ENCODE results near the gene THBD. TPM values are rescaled to one million over a fixed set of nuclear protein-coding genes. Genes with fewer than 3 reads are reported as not detected.

The THBD gene
- total and polyA plus RNA-seq, 9 of the 15 experiments (the other 6 are each of a cell fraction or from before 2014, with no cell fraction given) = 0.07 to 0.49 (median 0.33) TPM

DNA sequence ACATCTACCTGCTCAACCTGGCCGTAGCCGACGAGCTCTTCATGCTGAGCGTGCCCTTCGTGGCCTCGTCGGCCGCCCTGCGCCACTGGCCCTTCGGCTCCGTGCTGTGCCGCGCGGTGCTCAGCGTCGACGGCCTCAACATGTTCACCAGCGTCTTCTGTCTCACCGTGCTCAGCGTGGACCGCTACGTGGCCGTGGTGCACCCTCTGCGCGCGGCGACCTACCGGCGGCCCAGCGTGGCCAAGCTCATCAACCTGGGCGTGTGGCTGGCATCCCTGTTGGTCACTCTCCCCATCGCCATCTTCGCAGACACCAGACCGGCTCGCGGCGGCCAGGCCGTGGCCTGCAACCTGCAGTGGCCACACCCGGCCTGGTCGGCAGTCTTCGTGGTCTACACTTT is 13.7 kb downstream of the THBD start (continued):
- TF ChIP-seq, protein P1, sequence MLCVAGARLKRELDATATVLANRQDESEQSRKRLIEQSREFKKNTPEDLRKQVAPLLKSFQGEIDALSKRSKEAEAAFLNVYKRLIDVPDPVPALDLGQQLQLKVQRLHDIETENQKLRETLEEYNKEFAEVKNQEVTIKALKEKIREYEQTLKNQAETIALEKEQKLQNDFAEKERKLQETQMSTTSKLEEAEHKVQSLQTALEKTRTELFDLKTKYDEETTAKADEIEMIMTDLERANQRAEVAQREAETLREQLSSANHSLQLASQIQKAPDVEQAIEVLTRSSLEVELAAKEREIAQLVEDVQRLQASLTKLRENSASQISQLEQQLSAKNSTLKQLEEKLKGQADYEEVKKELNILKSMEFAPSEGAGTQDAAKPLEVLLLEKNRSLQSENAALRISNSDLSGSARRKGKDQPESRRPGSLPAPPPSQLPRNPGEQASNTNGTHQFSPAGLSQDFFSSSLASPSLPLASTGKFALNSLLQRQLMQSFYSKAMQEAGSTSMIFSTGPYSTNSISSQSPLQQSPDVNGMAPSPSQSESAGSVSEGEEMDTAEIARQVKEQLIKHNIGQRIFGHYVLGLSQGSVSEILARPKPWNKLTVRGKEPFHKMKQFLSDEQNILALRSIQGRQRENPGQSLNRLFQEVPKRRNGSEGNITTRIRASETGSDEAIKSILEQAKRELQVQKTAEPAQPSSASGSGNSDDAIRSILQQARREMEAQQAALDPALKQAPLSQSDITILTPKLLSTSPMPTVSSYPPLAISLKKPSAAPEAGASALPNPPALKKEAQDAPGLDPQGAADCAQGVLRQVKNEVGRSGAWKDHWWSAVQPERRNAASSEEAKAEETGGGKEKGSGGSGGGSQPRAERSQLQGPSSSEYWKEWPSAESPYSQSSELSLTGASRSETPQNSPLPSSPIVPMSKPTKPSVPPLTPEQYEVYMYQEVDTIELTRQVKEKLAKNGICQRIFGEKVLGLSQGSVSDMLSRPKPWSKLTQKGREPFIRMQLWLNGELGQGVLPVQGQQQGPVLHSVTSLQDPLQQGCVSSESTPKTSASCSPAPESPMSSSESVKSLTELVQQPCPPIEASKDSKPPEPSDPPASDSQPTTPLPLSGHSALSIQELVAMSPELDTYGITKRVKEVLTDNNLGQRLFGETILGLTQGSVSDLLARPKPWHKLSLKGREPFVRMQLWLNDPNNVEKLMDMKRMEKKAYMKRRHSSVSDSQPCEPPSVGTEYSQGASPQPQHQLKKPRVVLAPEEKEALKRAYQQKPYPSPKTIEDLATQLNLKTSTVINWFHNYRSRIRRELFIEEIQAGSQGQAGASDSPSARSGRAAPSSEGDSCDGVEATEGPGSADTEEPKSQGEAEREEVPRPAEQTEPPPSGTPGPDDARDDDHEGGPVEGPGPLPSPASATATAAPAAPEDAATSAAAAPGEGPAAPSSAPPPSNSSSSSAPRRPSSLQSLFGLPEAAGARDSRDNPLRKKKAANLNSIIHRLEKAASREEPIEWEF (CRISPR knock-in tag; IDR thresholded peaks at IDR 0.05) = no peak
- TF ChIP-seq, protein P2, sequence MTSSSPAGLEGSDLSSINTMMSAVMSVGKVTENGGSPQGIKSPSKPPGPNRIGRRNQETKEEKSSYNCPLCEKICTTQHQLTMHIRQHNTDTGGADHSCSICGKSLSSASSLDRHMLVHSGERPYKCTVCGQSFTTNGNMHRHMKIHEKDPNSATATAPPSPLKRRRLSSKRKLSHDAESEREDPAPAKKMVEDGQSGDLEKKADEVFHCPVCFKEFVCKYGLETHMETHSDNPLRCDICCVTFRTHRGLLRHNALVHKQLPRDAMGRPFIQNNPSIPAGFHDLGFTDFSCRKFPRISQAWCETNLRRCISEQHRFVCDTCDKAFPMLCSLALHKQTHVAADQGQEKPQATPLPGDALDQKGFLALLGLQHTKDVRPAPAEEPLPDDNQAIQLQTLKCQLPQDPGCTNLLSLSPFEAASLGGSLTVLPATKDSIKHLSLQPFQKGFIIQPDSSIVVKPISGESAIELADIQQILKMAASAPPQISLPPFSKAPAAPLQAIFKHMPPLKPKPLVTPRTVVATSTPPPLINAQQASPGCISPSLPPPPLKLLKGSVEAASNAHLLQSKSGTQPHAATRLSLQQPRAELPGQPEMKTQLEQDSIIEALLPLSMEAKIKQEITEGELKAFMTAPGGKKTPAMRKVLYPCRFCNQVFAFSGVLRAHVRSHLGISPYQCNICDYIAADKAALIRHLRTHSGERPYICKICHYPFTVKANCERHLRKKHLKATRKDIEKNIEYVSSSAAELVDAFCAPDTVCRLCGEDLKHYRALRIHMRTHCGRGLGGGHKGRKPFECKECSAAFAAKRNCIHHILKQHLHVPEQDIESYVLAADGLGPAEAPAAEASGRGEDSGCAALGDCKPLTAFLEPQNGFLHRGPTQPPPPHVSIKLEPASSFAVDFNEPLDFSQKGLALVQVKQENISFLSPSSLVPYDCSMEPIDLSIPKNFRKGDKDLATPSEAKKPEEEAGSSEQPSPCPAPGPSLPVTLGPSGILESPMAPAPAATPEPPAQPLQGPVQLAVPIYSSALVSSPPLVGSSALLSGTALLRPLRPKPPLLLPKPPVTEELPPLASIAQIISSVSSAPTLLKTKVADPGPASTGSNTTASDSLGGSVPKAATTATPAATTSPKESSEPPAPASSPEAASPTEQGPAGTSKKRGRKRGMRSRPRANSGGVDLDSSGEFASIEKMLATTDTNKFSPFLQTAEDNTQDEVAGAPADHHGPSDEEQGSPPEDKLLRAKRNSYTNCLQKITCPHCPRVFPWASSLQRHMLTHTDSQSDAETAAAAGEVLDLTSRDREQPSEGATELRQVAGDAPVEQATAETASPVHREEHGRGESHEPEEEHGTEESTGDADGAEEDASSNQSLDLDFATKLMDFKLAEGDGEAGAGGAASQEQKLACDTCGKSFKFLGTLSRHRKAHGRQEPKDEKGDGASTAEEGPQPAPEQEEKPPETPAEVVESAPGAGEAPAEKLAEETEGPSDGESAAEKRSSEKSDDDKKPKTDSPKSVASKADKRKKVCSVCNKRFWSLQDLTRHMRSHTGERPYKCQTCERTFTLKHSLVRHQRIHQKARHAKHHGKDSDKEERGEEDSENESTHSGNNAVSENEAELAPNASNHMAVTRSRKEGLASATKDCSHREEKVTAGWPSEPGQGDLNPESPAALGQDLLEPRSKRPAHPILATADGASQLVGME (CRISPR knock-in tag; IDR thresholded peaks at IDR 0.05) = no peak
- TF ChIP-seq NCOA1 (IDR thresholded peaks at IDR 0.05; ENCODE audit: low read depth) = no peak
- TF ChIP-seq, protein P3, sequence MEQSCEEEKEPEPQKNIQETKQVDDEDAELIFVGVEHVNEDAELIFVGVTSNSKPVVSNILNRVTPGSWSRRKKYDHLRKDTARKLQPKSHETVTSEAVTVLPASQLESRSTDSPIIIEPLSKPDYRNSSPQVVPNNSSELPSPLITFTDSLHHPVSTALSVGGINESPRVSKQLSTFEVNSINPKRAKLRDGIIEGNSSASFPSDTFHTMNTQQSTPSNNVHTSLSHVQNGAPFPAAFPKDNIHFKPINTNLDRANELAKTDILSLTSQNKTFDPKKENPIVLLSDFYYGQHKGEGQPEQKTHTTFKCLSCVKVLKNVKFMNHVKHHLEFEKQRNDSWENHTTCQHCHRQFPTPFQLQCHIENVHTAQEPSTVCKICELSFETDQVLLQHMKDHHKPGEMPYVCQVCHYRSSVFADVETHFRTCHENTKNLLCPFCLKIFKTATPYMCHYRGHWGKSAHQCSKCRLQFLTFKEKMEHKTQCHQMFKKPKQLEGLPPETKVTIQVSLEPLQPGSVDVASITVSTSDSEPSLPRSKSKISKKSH (CRISPR knock-in tag; IDR thresholded peaks at IDR 0.05) = no peak
- no peak for TF ChIP-seq GATAD2A (IDR thresholded peaks at IDR 0.05)
- no peak for TF ChIP-seq ZNF274 (IDR thresholded peaks at IDR 0.05; ENCODE audit: borderline replicate concordance, low read depth, low read length)
- TF ChIP-seq BRCA1 (IDR thresholded peaks at IDR 0.05) = no peak
- no peak for TF ChIP-seq BRCA1 (CRISPR knock-in tag; IDR thresholded peaks at IDR 0.05)
- no peak for TF ChIP-seq GABPA (tag; conservative IDR thresholded peaks at IDR 0.05; ENCODE audit: low read depth)
- no peak for TF ChIP-seq ZNF3 (CRISPR knock-in tag; IDR thresholded peaks at IDR 0.05)
- TF ChIP-seq NFXL1 (CRISPR knock-in tag; IDR thresholded peaks at IDR 0.05) = no peak
- TF ChIP-seq, protein P4, sequence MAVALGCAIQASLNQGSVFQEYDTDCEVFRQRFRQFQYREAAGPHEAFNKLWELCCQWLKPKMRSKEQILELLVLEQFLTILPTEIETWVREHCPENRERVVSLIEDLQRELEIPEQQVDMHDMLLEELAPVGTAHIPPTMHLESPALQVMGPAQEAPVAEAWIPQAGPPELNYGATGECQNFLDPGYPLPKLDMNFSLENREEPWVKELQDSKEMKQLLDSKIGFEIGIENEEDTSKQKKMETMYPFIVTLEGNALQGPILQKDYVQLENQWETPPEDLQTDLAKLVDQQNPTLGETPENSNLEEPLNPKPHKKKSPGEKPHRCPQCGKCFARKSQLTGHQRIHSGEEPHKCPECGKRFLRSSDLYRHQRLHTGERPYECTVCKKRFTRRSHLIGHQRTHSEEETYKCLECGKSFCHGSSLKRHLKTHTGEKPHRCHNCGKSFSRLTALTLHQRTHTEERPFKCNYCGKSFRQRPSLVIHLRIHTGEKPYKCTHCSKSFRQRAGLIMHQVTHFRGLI (CRISPR knock-in tag; IDR thresholded peaks at IDR 0.05) = no peak
- TF ChIP-seq, protein P5, sequence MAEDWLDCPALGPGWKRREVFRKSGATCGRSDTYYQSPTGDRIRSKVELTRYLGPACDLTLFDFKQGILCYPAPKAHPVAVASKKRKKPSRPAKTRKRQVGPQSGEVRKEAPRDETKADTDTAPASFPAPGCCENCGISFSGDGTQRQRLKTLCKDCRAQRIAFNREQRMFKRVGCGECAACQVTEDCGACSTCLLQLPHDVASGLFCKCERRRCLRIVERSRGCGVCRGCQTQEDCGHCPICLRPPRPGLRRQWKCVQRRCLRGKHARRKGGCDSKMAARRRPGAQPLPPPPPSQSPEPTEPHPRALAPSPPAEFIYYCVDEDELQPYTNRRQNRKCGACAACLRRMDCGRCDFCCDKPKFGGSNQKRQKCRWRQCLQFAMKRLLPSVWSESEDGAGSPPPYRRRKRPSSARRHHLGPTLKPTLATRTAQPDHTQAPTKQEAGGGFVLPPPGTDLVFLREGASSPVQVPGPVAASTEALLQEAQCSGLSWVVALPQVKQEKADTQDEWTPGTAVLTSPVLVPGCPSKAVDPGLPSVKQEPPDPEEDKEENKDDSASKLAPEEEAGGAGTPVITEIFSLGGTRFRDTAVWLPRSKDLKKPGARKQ (CRISPR knock-in tag; IDR thresholded peaks at IDR 0.05) = no peak
